ENCODE results near the gene ALDH1A3. TPM values are rescaled to one million over a fixed set of nuclear protein-coding genes. Genes with fewer than 3 reads are reported as not detected.

Gene ALDH1A3
- total RNA-seq, 1 experiment from 2014 or later, result 14.0 TPM

DNA sequence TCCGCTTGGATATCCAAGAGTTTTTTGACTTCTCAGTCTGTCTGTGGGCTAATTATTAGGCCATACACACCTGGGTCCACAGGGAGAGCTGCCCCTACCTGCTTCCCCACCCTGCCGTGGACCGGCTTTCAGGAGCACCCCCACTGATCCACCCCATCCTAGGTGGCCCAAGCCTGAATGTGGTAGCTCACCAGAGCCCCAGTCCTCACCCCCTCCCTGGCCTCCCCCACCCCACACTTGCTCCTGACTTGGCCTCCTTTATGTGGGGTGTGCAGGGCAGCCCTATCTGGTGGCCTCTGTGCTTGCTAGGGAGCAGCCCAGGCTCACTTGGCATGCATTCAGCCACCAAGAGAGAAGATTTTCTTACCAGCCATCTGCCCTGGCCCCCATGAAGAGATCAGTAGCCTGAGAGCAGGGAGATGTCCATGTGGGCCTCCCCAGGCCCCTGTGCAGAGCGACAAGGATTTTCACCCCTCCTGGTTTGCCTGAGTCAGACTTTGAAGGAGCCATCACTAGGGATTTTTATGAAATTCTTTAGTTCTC, 50.7 kb downstream of the ALDH1A3 start:
- DNase-seq (ENCODE audit: low spot score), result no peak
- no peak for TF ChIP-seq ZNF396 (CRISPR knock-in tag; IDR thresholded peaks at IDR 0.05; ENCODE audit: borderline replicate concordance)
- no peak for TF ChIP-seq ATF1 (CRISPR knock-in tag; IDR thresholded peaks at IDR 0.05)
- TF ChIP-seq, protein P1, sequence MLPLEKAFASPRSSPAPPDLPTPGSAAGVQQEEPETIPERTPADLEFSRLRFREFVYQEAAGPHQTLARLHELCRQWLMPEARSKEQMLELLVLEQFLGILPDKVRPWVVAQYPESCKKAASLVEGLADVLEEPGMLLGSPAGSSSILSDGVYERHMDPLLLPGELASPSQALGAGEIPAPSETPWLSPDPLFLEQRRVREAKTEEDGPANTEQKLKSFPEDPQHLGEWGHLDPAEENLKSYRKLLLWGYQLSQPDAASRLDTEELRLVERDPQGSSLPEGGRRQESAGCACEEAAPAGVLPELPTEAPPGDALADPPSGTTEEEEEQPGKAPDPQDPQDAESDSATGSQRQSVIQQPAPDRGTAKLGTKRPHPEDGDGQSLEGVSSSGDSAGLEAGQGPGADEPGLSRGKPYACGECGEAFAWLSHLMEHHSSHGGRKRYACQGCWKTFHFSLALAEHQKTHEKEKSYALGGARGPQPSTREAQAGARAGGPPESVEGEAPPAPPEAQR (CRISPR knock-in tag; IDR thresholded peaks at IDR 0.05), result no peak
- no peak for TF ChIP-seq ESRRA (CRISPR knock-in tag; IDR thresholded peaks at IDR 0.05; ENCODE audit: borderline replicate concordance)
- TF ChIP-seq NR2C2 (CRISPR knock-in tag; IDR thresholded peaks at IDR 0.05), result no peak
- Mint-ChIP-seq H3K4me1 (peaks cover 26% of the 10 kb centered on the region), H3K36me3 (no peaks in the 10 kb centered on the region), H3K27ac (no peak overlapping the region), H3K9me3 (no peaks in the 10 kb centered on the region), H3K27me3 (ENCODE audit: low read depth) (no peaks in the 10 kb centered on the region), H3K4me3 (no peak overlapping the region)
- POLR2A ChIA-PET, result no interaction called here
- CTCF ChIA-PET, result interaction anchor here (2.3 to 5.4 kb wide), 3 partner anchors 12 to 77 kb away, joined by 10 to 43 read pairs (median 23); partner anchors contain the start of gene LRRK1
- ATAC-seq, result no peak

DNA sequence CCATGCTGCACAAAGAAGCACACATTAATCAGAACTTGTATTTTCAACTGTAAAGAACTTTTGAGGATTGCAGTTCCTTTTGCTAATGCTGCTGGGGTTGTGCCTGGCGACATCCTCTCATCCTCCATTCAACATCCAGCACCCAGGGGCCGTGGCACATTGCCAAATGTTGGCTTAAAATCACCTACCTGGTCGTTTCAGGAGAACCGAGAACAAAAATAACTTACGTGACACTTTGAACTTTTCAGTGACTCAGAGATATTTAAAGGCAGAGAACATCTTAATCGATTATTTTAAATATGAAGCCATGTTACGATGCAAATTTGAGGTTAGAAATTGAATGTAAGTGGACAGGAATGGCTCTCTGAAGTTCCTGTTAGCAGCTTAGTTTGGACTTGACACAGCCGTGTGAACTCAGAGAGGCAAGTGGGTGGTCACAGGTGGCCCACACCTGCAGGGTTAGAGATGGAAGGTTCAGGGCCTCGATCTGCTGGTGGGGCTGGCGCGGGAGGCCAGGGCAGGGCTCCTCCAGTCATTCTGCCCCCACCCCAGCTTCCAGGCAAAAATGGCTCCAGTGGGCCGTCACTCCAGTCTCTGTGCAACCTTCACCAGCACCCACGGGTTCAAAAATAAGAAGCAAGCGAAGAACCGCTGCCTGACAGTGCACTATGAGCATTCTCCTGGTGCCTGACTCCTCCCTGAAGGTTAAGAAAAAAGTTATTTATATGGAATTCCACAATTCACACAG, 51.7 kb downstream of the ALDH1A3 start:
- ATAC-seq, result no peak
- H3K9me3 Mint-ChIP-seq, result no peaks in the 10 kb centered on the region
- H3K27ac Mint-ChIP-seq, result no peak overlapping the region
- no peak for DNase-seq (ENCODE audit: low spot score)
- ChIA-PET CTCF (interaction anchor here (5.4 kb wide), 1 partner anchor 76 kb away, joined by 43 read pairs; no protein-coding TSS in a partner anchor), POLR2A (no interaction called here)
- H3K36me3 Mint-ChIP-seq, result no peaks in the 10 kb centered on the region
- H3K4me3 Mint-ChIP-seq, result no peak overlapping the region
- no peaks in the 10 kb centered on the region for H3K27me3 Mint-ChIP-seq (ENCODE audit: low read depth)
- TF ChIP-seq, protein P2, sequence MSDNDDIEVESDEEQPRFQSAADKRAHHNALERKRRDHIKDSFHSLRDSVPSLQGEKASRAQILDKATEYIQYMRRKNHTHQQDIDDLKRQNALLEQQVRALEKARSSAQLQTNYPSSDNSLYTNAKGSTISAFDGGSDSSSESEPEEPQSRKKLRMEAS (CRISPR knock-in tag; IDR thresholded peaks at IDR 0.05), result no peak
- no peak for TF ChIP-seq TCF7 (CRISPR knock-in tag; IDR thresholded peaks at IDR 0.05; ENCODE audit: low read depth)
- TF ChIP-seq, protein P3, sequence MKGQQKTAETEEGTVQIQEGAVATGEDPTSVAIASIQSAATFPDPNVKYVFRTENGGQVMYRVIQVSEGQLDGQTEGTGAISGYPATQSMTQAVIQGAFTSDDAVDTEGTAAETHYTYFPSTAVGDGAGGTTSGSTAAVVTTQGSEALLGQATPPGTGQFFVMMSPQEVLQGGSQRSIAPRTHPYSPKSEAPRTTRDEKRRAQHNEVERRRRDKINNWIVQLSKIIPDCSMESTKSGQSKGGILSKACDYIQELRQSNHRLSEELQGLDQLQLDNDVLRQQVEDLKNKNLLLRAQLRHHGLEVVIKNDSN (CRISPR knock-in tag; IDR thresholded peaks at IDR 0.05), result no peak
- no peak for TF ChIP-seq SOX15 (CRISPR knock-in tag; IDR thresholded peaks at IDR 0.05)
- TF ChIP-seq RELA (CRISPR knock-in tag; IDR thresholded peaks at IDR 0.05; ENCODE audit: borderline replicate concordance), result no peak
- TF ChIP-seq, protein P4, sequence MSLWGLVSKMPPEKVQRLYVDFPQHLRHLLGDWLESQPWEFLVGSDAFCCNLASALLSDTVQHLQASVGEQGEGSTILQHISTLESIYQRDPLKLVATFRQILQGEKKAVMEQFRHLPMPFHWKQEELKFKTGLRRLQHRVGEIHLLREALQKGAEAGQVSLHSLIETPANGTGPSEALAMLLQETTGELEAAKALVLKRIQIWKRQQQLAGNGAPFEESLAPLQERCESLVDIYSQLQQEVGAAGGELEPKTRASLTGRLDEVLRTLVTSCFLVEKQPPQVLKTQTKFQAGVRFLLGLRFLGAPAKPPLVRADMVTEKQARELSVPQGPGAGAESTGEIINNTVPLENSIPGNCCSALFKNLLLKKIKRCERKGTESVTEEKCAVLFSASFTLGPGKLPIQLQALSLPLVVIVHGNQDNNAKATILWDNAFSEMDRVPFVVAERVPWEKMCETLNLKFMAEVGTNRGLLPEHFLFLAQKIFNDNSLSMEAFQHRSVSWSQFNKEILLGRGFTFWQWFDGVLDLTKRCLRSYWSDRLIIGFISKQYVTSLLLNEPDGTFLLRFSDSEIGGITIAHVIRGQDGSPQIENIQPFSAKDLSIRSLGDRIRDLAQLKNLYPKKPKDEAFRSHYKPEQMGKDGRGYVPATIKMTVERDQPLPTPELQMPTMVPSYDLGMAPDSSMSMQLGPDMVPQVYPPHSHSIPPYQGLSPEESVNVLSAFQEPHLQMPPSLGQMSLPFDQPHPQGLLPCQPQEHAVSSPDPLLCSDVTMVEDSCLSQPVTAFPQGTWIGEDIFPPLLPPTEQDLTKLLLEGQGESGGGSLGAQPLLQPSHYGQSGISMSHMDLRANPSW (CRISPR knock-in tag; conservative IDR thresholded peaks at IDR 0.05; ENCODE audit: low read depth), result no peak
- TF ChIP-seq, protein P5, sequence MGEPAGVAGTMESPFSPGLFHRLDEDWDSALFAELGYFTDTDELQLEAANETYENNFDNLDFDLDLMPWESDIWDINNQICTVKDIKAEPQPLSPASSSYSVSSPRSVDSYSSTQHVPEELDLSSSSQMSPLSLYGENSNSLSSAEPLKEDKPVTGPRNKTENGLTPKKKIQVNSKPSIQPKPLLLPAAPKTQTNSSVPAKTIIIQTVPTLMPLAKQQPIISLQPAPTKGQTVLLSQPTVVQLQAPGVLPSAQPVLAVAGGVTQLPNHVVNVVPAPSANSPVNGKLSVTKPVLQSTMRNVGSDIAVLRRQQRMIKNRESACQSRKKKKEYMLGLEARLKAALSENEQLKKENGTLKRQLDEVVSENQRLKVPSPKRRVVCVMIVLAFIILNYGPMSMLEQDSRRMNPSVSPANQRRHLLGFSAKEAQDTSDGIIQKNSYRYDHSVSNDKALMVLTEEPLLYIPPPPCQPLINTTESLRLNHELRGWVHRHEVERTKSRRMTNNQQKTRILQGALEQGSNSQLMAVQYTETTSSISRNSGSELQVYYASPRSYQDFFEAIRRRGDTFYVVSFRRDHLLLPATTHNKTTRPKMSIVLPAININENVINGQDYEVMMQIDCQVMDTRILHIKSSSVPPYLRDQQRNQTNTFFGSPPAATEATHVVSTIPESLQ (CRISPR knock-in tag; IDR thresholded peaks at IDR 0.05), result no peak
- no peak for TF ChIP-seq CREB1 (CRISPR knock-in tag; IDR thresholded peaks at IDR 0.05)
- TF ChIP-seq MXD4 (CRISPR knock-in tag; IDR thresholded peaks at IDR 0.05; ENCODE audit: borderline replicate concordance), result no peak
- no peak for TF ChIP-seq JAZF1 (CRISPR knock-in tag; IDR thresholded peaks at IDR 0.05)
- TF ChIP-seq ZNF423 (CRISPR knock-in tag; IDR thresholded peaks at IDR 0.05), result no peak
- no peak for TF ChIP-seq FOXK1 (CRISPR knock-in tag; IDR thresholded peaks at IDR 0.05)
- no peak for TF ChIP-seq CBFB (CRISPR knock-in tag; IDR thresholded peaks at IDR 0.05; ENCODE audit: low read depth)
- peaks cover 26% of the 10 kb centered on the region for H3K4me1 Mint-ChIP-seq
